Body of pancreas (tissue), 4 donors: ENCODE results near the gene DDX42. TPM values are rescaled to one million over a fixed set of nuclear protein-coding genes. Genes with fewer than 3 reads are reported as not detected.

Experiments
- ATAC-seq: fragments of 150-250 bp; one replicate; pipeline ENCODE4 v1.9.1; 2016
- DNase-seq, 4 donors: peaks; one replicate each; pipeline ENCODE4 v3.0.0-alpha.2; 2019
- H3K27ac ChIP-seq, 4 donors: fragments of 200-600 bp; sonication (generic); 1 replicate in 3 of 4; 2 replicates in 1 of 4; pipeline versions ENCODE4 v1.5.1 to v1.6.1; 2016 to 2019; ENCODE audit warnings: mild to moderate bottlenecking in 1 of 4, mixed read lengths in 1 of 4, moderate library complexity in 1 of 4
- H3K27me3 ChIP-seq, 2 donors: fragments of 200-600 bp; sonication (generic); one replicate each; pipeline ENCODE4 v1.6.0; 2016; ENCODE audit warnings: mild to moderate bottlenecking in 1 of 2
- H3K36me3 ChIP-seq, 2 donors: fragments of 200-600 bp; sonication (generic); replicated peaks in 1 of 2; 2 replicates each; pipeline ENCODE4 v1.5.1; 2016; ENCODE audit warnings: low read depth in 2 of 2; ENCODE audit not compliant: insufficient read depth in 1 of 2
- H3K4me1 ChIP-seq: fragments of 200-600 bp; sonication (generic); one replicate; pipeline ENCODE4 v1.6.0; 2016
- H3K4me3 ChIP-seq, 2 donors: fragments of 200-600 bp; sonication (generic); 1 replicate in 1 of 2; 2 replicates in 1 of 2; pipeline ENCODE4 v1.5.1; 2016 to 2019
- H3K9me3 ChIP-seq, 3 donors: fragments of 200-600 bp; sonication (generic); 1 replicate in 2 of 3; 2 replicates in 1 of 3; pipeline ENCODE4 v1.5.1; 2016
- POLR2A ChIP-seq, 3 donors: fragments of 450-650 bp; IDR thresholded peaks; one replicate each; pipeline ENCODE4 v1.6.1; 2016; ENCODE audit warnings: antibody characterized with exemption in 3 of 3, mild to moderate bottlenecking in 2 of 3
- WGBS, 2 donors: methylation state at CpG; one replicate each; pipeline ENCODE4 v1.1.5; 2017; 5-methylcytosine and 5-hydroxymethylcytosine counted together
- intact Hi-C: fragments of 100-400 bp; cut with DNase I; formaldehyde crosslinking; loops from one replicate; pipeline ENCODE4 v1.15.1; 2023
- total RNA-seq, 2 donors: library from RNA; depleted of rRNA; stranded (reverse); fragments of >200 nt; gene quantifications; one replicate each; pipeline ENCODE4 v1.1.0, GENCODE V29; 2016
- TF ChIP-seq, protein P1 (sequence below), 7 experiments: fragments of 450-650 bp in 4 of 7; fragments of 200-600 bp in 3 of 7; sonication (generic) in 3 of 7; IDR thresholded peaks; one replicate each; pipeline ENCODE4 v1.5.1; 2016 to 2019; ENCODE audit warnings: antibody characterized with exemption in 7 of 7

Gene DDX42
- total RNA-seq, 2 donors from 2014 or later: 114 to 116 TPM

DNA sequence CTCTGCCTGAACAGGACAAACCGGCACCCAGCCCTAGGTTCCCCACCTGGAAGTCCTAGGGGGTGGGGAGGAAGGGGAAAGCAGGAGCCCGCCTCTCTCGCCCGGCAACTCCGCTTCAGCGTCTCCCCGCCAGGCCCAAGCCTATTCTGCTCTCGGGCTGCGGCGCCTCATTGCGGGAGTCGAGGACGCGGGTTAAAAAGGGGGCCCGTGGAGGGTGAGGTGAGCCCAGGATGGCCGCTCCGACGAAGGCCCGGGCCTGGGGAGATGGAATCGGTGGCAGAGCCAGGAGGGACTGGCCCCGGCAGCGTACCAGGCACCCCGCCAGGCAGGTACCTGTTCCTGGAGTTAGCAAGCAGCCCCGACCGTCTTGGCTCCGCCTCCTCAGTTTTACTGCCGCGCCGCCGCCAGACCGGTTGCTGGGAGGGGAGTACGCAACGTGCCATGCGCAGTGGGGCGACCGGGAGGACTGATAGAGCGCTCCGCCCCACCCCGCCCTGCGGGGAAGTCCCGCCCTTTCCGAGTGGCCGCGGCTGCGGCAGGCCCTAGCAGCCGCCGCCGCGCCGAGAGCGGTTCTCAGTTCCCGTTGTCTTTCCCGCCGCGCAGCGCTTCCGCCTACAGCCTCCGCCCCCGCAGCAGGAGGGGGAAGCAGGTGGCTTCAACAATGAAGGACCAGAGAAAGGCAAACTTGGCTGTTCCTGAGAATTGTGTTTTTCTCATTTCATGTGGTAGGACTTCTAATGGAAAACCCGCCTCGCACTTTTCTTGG is 32.4 kb upstream of the DDX42 start, which contains the start of gene STRADA:
Gene STRADA, minus strand, starts transcription at position 392 of the 766 bp plus-strand sequence. CDS start 13,430 bp downstream, outside the sequence.
- 0% methylated on average over 5 to 55 of the region's 61 CpGs for WGBS, 2 donors
- intact Hi-C loops: no loop called here
- Histone ChIP-seq H3K4me3 (peak within 1 kb of the TSS; percentile 67), H3K27ac (peak within 1 kb of the TSS; percentile 84 to 96 (median 93)), H3K36me3 (no peaks in the 10 kb centered on the region), H3K27me3 (no peaks in the 10 kb centered on the region), H3K4me1 (peaks cover 7% of the 10 kb centered on the region), H3K9me3 (no peaks in the 10 kb centered on the region)
- ATAC-seq (peak; percentile 96), DNase-seq (peak; percentile 100)
- TF ChIP-seq POLR2A (IDR thresholded peaks at IDR 0.05): peak; percentile 86 to 93 (median 91)
- TF ChIP-seq, protein P1, sequence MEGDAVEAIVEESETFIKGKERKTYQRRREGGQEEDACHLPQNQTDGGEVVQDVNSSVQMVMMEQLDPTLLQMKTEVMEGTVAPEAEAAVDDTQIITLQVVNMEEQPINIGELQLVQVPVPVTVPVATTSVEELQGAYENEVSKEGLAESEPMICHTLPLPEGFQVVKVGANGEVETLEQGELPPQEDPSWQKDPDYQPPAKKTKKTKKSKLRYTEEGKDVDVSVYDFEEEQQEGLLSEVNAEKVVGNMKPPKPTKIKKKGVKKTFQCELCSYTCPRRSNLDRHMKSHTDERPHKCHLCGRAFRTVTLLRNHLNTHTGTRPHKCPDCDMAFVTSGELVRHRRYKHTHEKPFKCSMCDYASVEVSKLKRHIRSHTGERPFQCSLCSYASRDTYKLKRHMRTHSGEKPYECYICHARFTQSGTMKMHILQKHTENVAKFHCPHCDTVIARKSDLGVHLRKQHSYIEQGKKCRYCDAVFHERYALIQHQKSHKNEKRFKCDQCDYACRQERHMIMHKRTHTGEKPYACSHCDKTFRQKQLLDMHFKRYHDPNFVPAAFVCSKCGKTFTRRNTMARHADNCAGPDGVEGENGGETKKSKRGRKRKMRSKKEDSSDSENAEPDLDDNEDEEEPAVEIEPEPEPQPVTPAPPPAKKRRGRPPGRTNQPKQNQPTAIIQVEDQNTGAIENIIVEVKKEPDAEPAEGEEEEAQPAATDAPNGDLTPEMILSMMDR (IDR thresholded peaks at IDR 0.05): no peak

DNA sequence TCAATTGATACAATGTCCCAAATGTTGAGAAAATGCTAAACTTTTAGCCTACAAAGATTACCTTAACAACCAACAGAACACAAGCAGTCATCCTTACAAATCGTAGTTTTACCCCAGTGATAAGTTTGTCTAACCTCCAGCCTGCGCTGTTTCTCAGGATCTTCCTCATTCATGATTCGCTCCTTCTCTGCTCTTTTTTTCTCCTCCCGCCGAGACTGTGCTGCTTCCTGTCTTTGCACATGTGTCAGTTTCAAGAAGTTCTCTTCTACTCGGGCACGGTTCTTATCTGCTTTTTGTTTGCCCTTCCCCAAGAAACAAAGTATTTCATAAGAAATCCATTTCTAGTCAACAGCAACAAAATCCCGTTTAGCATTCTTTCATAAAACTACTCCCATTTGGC is 22.2 kb upstream of the DDX42 start:
- WGBS, 2 donors: 25 to 36% methylated on average over 8 of the region's 8 CpGs
- Histone ChIP-seq H3K36me3 (peaks cover 5 to 27% of the 10 kb centered on the region in 2 donors), H3K4me3 (no peak overlapping the region), H3K9me3 (no peaks in the 10 kb centered on the region), H3K4me1 (peaks cover 13% of the 10 kb centered on the region), H3K27ac (peak overlapping the region in 1 of 4 donors; percentile 0), H3K27me3 (no peaks in the 10 kb centered on the region)
- intact Hi-C loops: no loop called here
- ATAC-seq: no peak
- DNase-seq: peak in 2 of 4 donors; percentile 13 to 21
- TF ChIP-seq, protein P1 (IDR thresholded peaks at IDR 0.05): no peak
- TF ChIP-seq POLR2A (IDR thresholded peaks at IDR 0.05): no peak

DNA sequence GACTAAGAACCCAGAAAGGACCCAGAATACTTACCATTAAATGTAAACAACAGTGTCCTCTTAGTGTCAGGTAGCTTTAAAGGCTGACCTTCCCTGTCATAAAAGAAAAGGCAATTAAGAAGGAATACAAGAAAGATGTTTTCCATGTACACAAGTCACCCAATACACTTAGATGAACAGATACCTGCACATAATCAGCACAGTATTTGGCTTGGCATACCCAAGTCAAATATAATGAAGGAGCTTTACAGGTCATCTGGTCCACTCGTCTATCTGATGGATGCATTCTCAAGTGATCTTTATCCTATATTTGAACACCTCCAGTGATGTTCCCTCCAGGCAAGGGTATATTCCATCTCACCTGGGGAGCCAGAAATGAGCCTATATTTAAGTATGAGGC is 21.3 kb upstream of the DDX42 start:
- H3K27me3 ChIP-seq: no peaks in the 10 kb centered on the region
- intact Hi-C loops: no loop called here
- H3K4me1 ChIP-seq: peaks cover 13% of the 10 kb centered on the region
- no peak for DNase-seq
- 57 to 63% methylated on average over 1 of the region's 1 CpG for WGBS, 2 donors
- ATAC-seq: no peak
- TF ChIP-seq, protein P1 (IDR thresholded peaks at IDR 0.05): no peak
- no peak for TF ChIP-seq POLR2A (IDR thresholded peaks at IDR 0.05)
- no peak overlapping the region for H3K4me3 ChIP-seq
- H3K27ac ChIP-seq: no peak overlapping the region
- H3K9me3 ChIP-seq: no peaks in the 10 kb centered on the region
- peaks cover 5 to 27% of the 10 kb centered on the region in 2 donors for H3K36me3 ChIP-seq

DNA sequence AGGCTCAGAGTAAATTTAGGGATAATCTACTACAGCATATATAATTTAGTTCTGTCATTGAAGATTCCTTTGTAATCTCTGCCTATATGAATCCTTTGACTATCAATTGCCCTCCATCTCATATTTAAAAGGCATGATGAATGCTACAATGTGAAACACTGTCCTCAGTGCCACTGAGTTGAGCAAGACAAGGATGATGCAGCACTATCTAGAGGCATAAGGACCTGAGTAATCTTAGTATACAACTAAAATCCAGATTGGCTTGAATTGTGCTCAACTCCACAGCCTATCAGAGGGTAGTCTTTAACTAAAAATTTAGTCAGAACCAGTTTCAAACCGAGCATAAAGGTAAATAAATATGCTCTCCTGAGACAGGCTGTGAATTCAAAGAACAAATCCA is 20.8 kb upstream of the DDX42 start:
- intact Hi-C loops: no loop called here
- ATAC-seq (no peak), DNase-seq (no peak)
- Histone ChIP-seq H3K27ac (no peak overlapping the region), H3K4me3 (no peak overlapping the region), H3K9me3 (no peaks in the 10 kb centered on the region), H3K27me3 (no peaks in the 10 kb centered on the region), H3K4me1 (peaks cover 13% of the 10 kb centered on the region), H3K36me3 (peaks cover 5 to 30% of the 10 kb centered on the region in 2 donors)
- TF ChIP-seq, protein P1 (IDR thresholded peaks at IDR 0.05): no peak
- no peak for TF ChIP-seq POLR2A (IDR thresholded peaks at IDR 0.05)
- 81 to 100% methylated on average over 1 of the region's 1 CpG for WGBS, 2 donors
